ENCODE data around the gene MINDY4. TPM values are rescaled to one million over a fixed set of nuclear protein-coding genes. Genes with fewer than 3 reads are reported as not detected.

MINDY4 gene
- total RNA-seq, 1 donor, result 10.5 TPM

- H3K4me2 ChIP-seq (ENCODE audit: insufficient read depth, low read length), result no peak overlapping the region
- H4K20me1 ChIP-seq (ENCODE audit: insufficient read depth, low read length), result peaks cover 5% of the 10 kb centered on the region
- no peak overlapping the region for H3K27ac ChIP-seq (ENCODE audit: low read depth, low read length)
- no peaks in the 10 kb centered on the region for H3K79me2 ChIP-seq (ENCODE audit: insufficient read depth, low read length)
- H3K4me3 ChIP-seq (ENCODE audit: insufficient read depth, low read length), result no peak overlapping the region
- no peaks in the 10 kb centered on the region for H3K27me3 ChIP-seq (ENCODE audit: insufficient read depth, low read length)
- TF ChIP-seq, protein P1, sequence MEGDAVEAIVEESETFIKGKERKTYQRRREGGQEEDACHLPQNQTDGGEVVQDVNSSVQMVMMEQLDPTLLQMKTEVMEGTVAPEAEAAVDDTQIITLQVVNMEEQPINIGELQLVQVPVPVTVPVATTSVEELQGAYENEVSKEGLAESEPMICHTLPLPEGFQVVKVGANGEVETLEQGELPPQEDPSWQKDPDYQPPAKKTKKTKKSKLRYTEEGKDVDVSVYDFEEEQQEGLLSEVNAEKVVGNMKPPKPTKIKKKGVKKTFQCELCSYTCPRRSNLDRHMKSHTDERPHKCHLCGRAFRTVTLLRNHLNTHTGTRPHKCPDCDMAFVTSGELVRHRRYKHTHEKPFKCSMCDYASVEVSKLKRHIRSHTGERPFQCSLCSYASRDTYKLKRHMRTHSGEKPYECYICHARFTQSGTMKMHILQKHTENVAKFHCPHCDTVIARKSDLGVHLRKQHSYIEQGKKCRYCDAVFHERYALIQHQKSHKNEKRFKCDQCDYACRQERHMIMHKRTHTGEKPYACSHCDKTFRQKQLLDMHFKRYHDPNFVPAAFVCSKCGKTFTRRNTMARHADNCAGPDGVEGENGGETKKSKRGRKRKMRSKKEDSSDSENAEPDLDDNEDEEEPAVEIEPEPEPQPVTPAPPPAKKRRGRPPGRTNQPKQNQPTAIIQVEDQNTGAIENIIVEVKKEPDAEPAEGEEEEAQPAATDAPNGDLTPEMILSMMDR (IDR thresholded peaks at IDR 0.05; ENCODE audit: extremely low read depth, low read depth, low read length), result no peak
- H3K36me3 ChIP-seq (ENCODE audit: insufficient read depth, low read length), result no peaks in the 10 kb centered on the region
- no peaks in the 10 kb centered on the region for H3K9me3 ChIP-seq (ENCODE audit: low read depth, low read length)
- DNase-seq (ENCODE audit: insufficient read length, low spot score, missing footprints), result no peak
- H3K4me1 ChIP-seq (ENCODE audit: insufficient read depth, low read length), result peaks cover 26% of the 10 kb centered on the region
- H2AFZ ChIP-seq (ENCODE audit: low read length), result no peak overlapping the region
Observed at GRCh38 chr7:30795161-30795948, 24.1 kb downstream of the MINDY4 start.

DNA sequence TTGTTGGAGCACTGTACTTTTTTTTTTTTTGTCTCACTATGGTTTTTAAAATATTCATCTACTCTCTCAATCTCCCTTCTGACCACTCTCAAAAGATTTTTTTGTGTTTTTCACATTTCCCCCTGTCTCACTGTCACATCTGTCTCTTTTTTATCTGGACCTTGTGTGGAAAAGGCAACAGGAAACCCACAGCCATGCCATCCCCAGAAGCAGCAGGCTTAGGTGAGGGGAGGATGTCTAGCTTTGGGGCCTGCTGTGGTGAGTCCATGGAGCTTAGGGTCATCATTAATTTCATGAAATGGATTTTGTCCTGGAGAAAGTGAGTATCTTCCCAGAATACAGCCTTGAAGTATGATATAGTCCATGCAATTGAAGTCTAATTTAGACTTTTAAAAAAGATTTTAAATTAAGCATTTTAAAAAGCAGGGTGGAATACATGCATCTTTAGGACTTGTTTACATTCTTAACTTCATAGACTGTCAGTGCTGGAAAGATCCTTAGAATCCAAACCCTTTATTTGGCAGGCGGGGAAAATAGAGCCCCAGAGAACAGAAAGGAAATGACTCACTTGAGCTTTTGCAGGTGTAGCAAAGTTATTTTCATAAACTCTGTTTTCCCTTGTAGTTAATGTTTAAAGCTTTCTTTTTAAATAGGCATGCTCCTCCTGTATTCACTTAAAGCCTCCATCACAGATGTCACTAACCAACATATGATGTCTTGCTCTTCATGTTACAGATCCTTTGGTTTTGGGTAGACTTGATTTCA is 25.1 kb downstream of the MINDY4 start:
- H2AFZ ChIP-seq (ENCODE audit: low read length), result no peak overlapping the region
- H3K4me3 ChIP-seq (ENCODE audit: insufficient read depth, low read length), result no peak overlapping the region
- no peaks in the 10 kb centered on the region for H3K9me3 ChIP-seq (ENCODE audit: low read depth, low read length)
- no peaks in the 10 kb centered on the region for H3K36me3 ChIP-seq (ENCODE audit: insufficient read depth, low read length)
- no peak overlapping the region for H3K27ac ChIP-seq (ENCODE audit: low read depth, low read length)
- peak; percentile 81 for DNase-seq (ENCODE audit: insufficient read length, low spot score, missing footprints)
- TF ChIP-seq, protein P1 (IDR thresholded peaks at IDR 0.05; ENCODE audit: extremely low read depth, low read depth, low read length), result no peak
- H4K20me1 ChIP-seq (ENCODE audit: insufficient read depth, low read length), result peaks cover 7% of the 10 kb centered on the region
- peaks cover 34% of the 10 kb centered on the region for H3K4me1 ChIP-seq (ENCODE audit: insufficient read depth, low read length)
- H3K27me3 ChIP-seq (ENCODE audit: insufficient read depth, low read length), result no peaks in the 10 kb centered on the region
- no peak overlapping the region for H3K4me2 ChIP-seq (ENCODE audit: insufficient read depth, low read length)
- H3K79me2 ChIP-seq (ENCODE audit: insufficient read depth, low read length), result no peaks in the 10 kb centered on the region

DNA sequence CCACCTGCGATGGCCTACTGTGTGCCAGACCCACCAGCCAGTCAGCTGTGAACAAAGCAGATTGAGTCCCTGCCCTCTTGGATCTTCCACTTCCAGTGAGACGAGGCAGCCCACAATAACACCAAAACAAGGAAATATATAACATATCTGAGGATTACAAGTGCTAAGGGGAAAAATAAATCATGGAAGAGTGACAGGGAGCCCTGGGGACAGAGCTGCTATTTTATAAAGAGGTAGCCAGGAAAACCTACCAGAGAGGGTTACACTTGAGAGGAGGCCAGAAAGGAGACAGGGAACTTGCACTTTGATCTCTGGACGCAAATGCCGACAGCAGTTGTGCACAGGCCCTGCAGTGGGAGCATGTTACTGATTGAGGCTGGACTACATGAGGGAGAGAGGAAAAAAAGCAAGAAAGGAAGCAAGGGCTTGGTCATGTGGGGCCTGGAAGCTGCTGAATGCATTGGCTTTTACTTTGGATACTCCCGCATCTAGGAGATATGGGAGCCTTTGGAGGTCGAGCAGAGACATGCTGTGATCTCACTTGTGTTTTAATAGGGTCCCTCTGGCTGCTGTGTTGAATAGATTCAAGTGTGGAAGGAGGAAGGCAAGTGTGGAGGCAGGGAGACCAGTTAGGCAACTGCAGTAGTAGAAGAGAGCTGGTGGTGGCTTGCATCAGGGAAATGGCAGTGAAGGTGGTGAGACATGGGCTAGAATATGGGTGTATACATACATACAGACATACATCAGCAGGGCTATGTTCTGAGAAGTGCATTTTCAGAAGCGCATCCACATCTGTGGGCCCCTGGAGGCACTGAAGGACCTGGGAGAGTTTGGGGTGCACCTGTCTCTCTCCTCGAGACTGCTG is 26.2 kb downstream of the MINDY4 start:
- H3K4me1 ChIP-seq (ENCODE audit: insufficient read depth, low read length), result peaks cover 37% of the 10 kb centered on the region
- H3K27ac ChIP-seq (ENCODE audit: low read depth, low read length), result no peak overlapping the region
- H3K4me3 ChIP-seq (ENCODE audit: insufficient read depth, low read length), result no peak overlapping the region
- TF ChIP-seq, protein P1 (IDR thresholded peaks at IDR 0.05; ENCODE audit: extremely low read depth, low read depth, low read length), result no peak
- no peak overlapping the region for H3K4me2 ChIP-seq (ENCODE audit: insufficient read depth, low read length)
- H3K9me3 ChIP-seq (ENCODE audit: low read depth, low read length), result no peaks in the 10 kb centered on the region
- H2AFZ ChIP-seq (ENCODE audit: low read length), result no peak overlapping the region
- H4K20me1 ChIP-seq (ENCODE audit: insufficient read depth, low read length), result peaks cover 10% of the 10 kb centered on the region
- H3K27me3 ChIP-seq (ENCODE audit: insufficient read depth, low read length), result no peaks in the 10 kb centered on the region
- H3K79me2 ChIP-seq (ENCODE audit: insufficient read depth, low read length), result no peaks in the 10 kb centered on the region
- DNase-seq (ENCODE audit: insufficient read length, low spot score, missing footprints), result no peak
- H3K36me3 ChIP-seq (ENCODE audit: insufficient read depth, low read length), result no peaks in the 10 kb centered on the region
